ENCODE results near the gene NOL9. TPM values are rescaled to one million over a fixed set of nuclear protein-coding genes. Genes with fewer than 3 reads are reported as not detected.

Gene NOL9
- total and polyA plus RNA-seq, 2 donors (not counting 3 experiments of a cell fraction or from before 2014, with no cell fraction given), result 14.1 to 42.9 TPM

DNA sequence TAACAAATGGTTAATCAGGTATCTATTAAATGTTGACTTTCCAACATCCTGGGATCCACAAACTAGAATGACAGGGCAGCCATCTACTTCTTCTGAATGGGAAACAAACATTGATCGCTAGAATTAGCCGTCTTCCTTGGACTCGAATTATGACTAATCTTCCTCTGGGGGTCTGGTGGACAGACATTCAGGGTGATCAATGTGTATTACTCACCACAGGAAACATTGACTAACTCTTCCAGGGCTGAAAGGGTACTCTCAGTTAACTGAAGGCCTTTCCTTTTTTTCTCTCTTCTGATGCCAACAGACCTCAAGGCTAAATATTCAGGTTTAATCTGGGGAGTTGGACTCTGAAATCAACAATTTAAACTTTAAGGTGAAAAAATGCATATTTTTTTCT lies 9.5 kb downstream of the NOL9 start:
- Histone ChIP-seq H3K27me3 (ENCODE audit: control insufficient read depth in 2 of 2, insufficient read depth in 2 of 2, low read length in 2 of 2) (no peaks in the 10 kb centered on the region), H3K4me3 (replicated peaks in 1 of 3; ENCODE audit: insufficient read depth in 1 of 3, low read depth in 1 of 3, low read length in 3 of 3) (peak overlapping the region in 1 of 3 experiments; percentile 29), H3K4me2 (ENCODE audit: insufficient read depth, low read length) (peak overlapping the region; percentile 80), H3K27ac (ENCODE audit: insufficient read depth, low read depth, low read length) (peak overlapping the region; percentile 83), H4K20me1 (replicated peaks; ENCODE audit: control insufficient read depth, extremely low read depth, insufficient read depth, low read length) (no peaks in the 10 kb centered on the region), H3K4me1 (ENCODE audit: control insufficient read depth, extremely low read depth, insufficient read depth, low read length) (peaks cover 35% of the 10 kb centered on the region), H2AFZ (ENCODE audit: low read depth, low read length) (no peak overlapping the region), H3K9me1 (replicated peaks; ENCODE audit: control insufficient read depth, extremely low read depth, insufficient read depth, low read length) (no peaks in the 10 kb centered on the region), H3K9me3 (replicated peaks; ENCODE audit: control insufficient read depth, insufficient read depth, low read length) (no peaks in the 10 kb centered on the region), H3K79me2 (ENCODE audit: control insufficient read depth, insufficient read depth, low read length) (peaks cover 4% of the 10 kb centered on the region), H3K36me3 (ENCODE audit: control insufficient read depth in 2 of 2, extremely low read depth in 1 of 2, insufficient read depth in 2 of 2, low read length in 2 of 2) (peaks cover 0 to 15% of the 10 kb centered on the region in 2 experiments), H3K9ac (replicated peaks; ENCODE audit: extremely low read depth, insufficient read depth, low read length) (peak overlapping the region; percentile 64)
- TF ChIP-seq GATA2 (IDR thresholded peaks at IDR 0.05; ENCODE audit: insufficient read depth, insufficient read length, low read depth, low read length) (no peak), POLR2AphosphoS5 (IDR thresholded peaks at IDR 0.05; ENCODE audit: insufficient read depth, low read depth, low read length) (peak; percentile 83), JUN (IDR thresholded peaks at IDR 0.05; ENCODE audit: borderline replicate concordance, insufficient read depth, insufficient read length, low read depth) (peak; percentile 97), EZH2 (IDR thresholded peaks at IDR 0.05; ENCODE audit: borderline replicate concordance, low read depth, low read length, severe bottlenecking) (no peak), POLR2A (IDR thresholded peaks at IDR 0.05; ENCODE audit: low read depth, low read length) (no peak), FOS (IDR thresholded peaks at IDR 0.05; ENCODE audit: borderline replicate concordance, insufficient read depth, low read length) (peak; percentile 98)
- TF ChIP-seq, protein P1, sequence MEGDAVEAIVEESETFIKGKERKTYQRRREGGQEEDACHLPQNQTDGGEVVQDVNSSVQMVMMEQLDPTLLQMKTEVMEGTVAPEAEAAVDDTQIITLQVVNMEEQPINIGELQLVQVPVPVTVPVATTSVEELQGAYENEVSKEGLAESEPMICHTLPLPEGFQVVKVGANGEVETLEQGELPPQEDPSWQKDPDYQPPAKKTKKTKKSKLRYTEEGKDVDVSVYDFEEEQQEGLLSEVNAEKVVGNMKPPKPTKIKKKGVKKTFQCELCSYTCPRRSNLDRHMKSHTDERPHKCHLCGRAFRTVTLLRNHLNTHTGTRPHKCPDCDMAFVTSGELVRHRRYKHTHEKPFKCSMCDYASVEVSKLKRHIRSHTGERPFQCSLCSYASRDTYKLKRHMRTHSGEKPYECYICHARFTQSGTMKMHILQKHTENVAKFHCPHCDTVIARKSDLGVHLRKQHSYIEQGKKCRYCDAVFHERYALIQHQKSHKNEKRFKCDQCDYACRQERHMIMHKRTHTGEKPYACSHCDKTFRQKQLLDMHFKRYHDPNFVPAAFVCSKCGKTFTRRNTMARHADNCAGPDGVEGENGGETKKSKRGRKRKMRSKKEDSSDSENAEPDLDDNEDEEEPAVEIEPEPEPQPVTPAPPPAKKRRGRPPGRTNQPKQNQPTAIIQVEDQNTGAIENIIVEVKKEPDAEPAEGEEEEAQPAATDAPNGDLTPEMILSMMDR (IDR thresholded peaks at IDR 0.05; ENCODE audit: extremely low read depth in 1 of 2, insufficient read depth in 1 of 2, low read depth in 1 of 2, low read length in 2 of 2), result no peak
- no TSS peak for BruUV-seq (replicated peaks)
- ChIA-PET POLR2A (no interaction called here), CTCF (interaction anchor here (1.6 kb wide), 1 partner anchor 102 kb away, joined by 4 read pairs; no protein-coding TSS in a partner anchor)
- FAIRE-seq (peak; percentile 93), DNase-seq (ENCODE audit: low read depth, low spot score) (peak; percentile 83)
- dilution Hi-C loops (cut with MboI; ENCODE audit: extremely low pct_ligation_motif_present, low sequenced_read_pairs) (no loop called here), intact Hi-C loops (cut with micrococcal nuclease) (loop anchor here (1.0 to 2.0 kb wide), 2 partner anchors 54 to 58 kb away; partner anchors contain the start of genes KLHL21 and PLEKHG5)

Data from endothelial cell of umbilical vein (primary cell).